ENCODE measurements around the gene TBL3. TPM values are rescaled to one million over a fixed set of nuclear protein-coding genes. Genes with fewer than 3 reads are reported as not detected.

Gene TBL3
- total RNA-seq, 4 donors from 2014 or later: 32.7 to 48.2 (median 36.7) TPM

GRCh38 chr16:1979271-1980029 lies 7.6 kb downstream of the TBL3 start:
- peaks cover 27 to 72% (median 29%) of the 10 kb centered on the region in 3 donors for H3K4me1 ChIP-seq
- peaks cover 30 to 45% (median 38%) of the 10 kb centered on the region in 3 donors for H3K36me3 ChIP-seq
- intact Hi-C loops (cut with DNase I): no loop called here
- no peak for DNase-seq
- peaks cover 0 to 92% (median 13%) of the 10 kb centered on the region in 4 donors for H3K27me3 ChIP-seq
- no CpG with 5 or more reads among the region's 70 CpGs for WGBS, 2 donors
- H3K9me3 ChIP-seq: no peaks in the 10 kb centered on the region
- peak overlapping the region; percentile 52 to 83 (median 80) for H3K27ac ChIP-seq
- peak overlapping the region; percentile 36 to 50 (median 44) for H3K4me3 ChIP-seq
- TF ChIP-seq, protein P1, sequence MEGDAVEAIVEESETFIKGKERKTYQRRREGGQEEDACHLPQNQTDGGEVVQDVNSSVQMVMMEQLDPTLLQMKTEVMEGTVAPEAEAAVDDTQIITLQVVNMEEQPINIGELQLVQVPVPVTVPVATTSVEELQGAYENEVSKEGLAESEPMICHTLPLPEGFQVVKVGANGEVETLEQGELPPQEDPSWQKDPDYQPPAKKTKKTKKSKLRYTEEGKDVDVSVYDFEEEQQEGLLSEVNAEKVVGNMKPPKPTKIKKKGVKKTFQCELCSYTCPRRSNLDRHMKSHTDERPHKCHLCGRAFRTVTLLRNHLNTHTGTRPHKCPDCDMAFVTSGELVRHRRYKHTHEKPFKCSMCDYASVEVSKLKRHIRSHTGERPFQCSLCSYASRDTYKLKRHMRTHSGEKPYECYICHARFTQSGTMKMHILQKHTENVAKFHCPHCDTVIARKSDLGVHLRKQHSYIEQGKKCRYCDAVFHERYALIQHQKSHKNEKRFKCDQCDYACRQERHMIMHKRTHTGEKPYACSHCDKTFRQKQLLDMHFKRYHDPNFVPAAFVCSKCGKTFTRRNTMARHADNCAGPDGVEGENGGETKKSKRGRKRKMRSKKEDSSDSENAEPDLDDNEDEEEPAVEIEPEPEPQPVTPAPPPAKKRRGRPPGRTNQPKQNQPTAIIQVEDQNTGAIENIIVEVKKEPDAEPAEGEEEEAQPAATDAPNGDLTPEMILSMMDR (IDR thresholded peaks at IDR 0.05): no peak
- TF ChIP-seq POLR2A (IDR thresholded peaks at IDR 0.05): peak in 2 of 4 donors; percentile 21 to 60

DNA sequence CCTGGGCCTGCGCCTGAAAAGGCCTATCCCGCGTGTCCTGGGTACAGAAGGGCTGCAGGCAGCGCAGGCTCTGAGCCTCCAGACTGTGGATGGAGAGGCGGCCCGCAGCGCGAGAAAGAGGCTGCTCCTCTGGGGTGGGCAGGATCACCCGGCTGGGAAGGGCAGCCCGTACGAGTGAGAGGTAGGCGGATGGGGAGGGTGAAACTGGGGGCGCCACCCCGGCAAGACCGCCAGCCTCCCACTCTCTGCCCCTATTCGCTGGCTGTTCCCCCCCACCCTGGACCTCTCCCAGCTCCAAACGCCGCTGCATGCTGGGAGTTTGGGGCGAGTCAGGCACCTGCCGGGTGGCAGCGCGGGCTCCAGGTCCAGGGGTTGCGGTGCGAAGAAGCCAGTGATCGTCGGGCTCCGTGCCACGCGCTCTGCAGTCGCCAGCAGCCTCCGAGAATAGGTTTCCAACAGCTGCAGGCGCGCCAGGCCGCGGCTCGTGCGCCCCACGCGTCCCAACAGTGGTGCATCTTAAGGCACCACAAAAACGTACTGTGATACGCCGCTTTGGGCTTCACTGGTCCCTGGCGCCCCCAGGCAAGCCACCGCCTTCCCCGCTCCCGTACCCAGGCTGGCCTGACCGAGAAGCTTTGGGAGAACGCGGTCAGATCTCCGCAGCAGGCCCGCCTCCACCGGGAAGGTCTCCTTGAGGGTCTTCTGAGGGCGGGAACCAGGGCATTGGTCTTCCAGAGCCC lies 8.3 kb downstream of the TBL3 start:
- Histone ChIP-seq H3K4me1 (peaks cover 35 to 79% (median 36%) of the 10 kb centered on the region in 3 donors), H3K36me3 (peaks cover 28 to 37% (median 31%) of the 10 kb centered on the region in 3 donors), H3K4me3 (peak overlapping the region; percentile 36 to 50 (median 44)), H3K9me3 (no peaks in the 10 kb centered on the region), H3K27ac (peak overlapping the region; percentile 52 to 83 (median 80)), H3K27me3 (peaks cover 0 to 84% (median 13%) of the 10 kb centered on the region in 4 donors)
- intact Hi-C loops (cut with DNase I): no loop called here
- 0 to 2% methylated on average over 9 to 21 of the region's 53 CpGs for WGBS, 2 donors
- DNase-seq: no peak
- TF ChIP-seq, protein P1 (IDR thresholded peaks at IDR 0.05): no peak
- TF ChIP-seq POLR2A (IDR thresholded peaks at IDR 0.05): no peak

GRCh38 chr16:1980770-1981087 lies 8.9 kb downstream of the TBL3 start:
- no peak for DNase-seq
- 19% methylated on average over 14 of the region's 16 CpGs; no CpG with 5 or more reads in 1 of the 2 donors for WGBS, 2 donors
- H3K27me3 ChIP-seq: peaks cover 0 to 79% (median 13%) of the 10 kb centered on the region in 4 donors
- H3K36me3 ChIP-seq: peaks cover 25 to 35% (median 26%) of the 10 kb centered on the region in 3 donors
- intact Hi-C loops (cut with DNase I): no loop called here
- peaks cover 40 to 84% (median 41%) of the 10 kb centered on the region in 3 donors for H3K4me1 ChIP-seq
- peak overlapping the region in 1 of 4 donors; percentile 1 for H3K27ac ChIP-seq
- H3K9me3 ChIP-seq: no peaks in the 10 kb centered on the region
- no peak for TF ChIP-seq POLR2A (IDR thresholded peaks at IDR 0.05)
- TF ChIP-seq, protein P1 (IDR thresholded peaks at IDR 0.05): no peak
- H3K4me3 ChIP-seq: peak overlapping the region in 2 of 4 donors; percentile 50

DNA sequence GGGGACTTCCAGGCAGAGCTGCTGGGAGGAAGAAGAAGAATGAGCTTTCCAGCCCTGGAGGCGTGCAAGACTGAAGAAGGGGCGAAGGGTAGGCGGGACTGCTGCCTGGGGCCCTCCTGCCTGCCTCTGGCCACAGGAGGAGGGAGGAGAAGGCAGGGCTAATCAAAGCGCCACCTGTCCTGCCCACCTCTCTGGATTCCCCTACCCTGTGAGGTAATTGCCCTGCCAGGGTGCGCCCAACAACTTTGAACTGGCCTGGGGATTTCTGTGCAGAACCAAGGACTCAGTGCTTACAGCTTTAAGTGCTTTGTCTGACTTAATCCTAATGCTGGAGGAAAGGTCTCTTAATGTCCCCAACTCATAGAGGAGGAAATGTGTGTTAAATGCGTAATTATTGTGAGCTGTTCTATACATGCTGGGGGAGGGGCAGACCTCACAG lies 9.6 kb downstream of the TBL3 start, which contains the start of gene NOXO1:
NOXO1 (minus strand) TSS at position 72 of the 439 bp plus-strand sequence. CDS start 290 bp downstream, outside the sequence.
- peak within 1 kb of the TSS in 3 of 4 donors; percentile 36 to 50 (median 50) for H3K4me3 ChIP-seq
- peak within 1 kb of the TSS in 2 of 4 donors; percentile 30 to 82 for H3K27ac ChIP-seq
- TF ChIP-seq POLR2A (IDR thresholded peaks at IDR 0.05): no peak
- TF ChIP-seq, protein P1 (IDR thresholded peaks at IDR 0.05): no peak
- intact Hi-C loops (cut with DNase I): no loop called here
- peaks cover 0 to 72% (median 13%) of the 10 kb centered on the region in 4 donors for H3K27me3 ChIP-seq
- no peaks in the 10 kb centered on the region for H3K9me3 ChIP-seq
- peaks cover 21 to 35% (median 24%) of the 10 kb centered on the region in 3 donors for H3K36me3 ChIP-seq
- DNase-seq: no peak
- peaks cover 41 to 91% (median 43%) of the 10 kb centered on the region in 3 donors for H3K4me1 ChIP-seq
- 24 to 33% methylated on average over 2 to 5 of the region's 6 CpGs for WGBS, 2 donors
